Fibroblast of lung (primary cell): Measurements from ENCODE around the gene CCDC92.

Experiments
- EZH2 ChIP-seq: IDR thresholded peaks from 2 replicates; pipeline ENCODE4 v1.5.1; 2012; ENCODE audit warnings: low read length, control low read depth, mild to moderate bottlenecking; ENCODE audit errors: missing control alignments
- TF ChIP-seq, protein P1 (sequence below), 2 donors: IDR thresholded peaks in 1 of 2; conservative IDR thresholded peaks in 1 of 2; 1 replicate in 1 of 2; 2 replicates in 1 of 2; pipeline ENCODE4 v1.5.1; 2011 to 2012; ENCODE audit warnings: low read length in 2 of 2, control low read depth in 1 of 2, inconsistent platforms in 1 of 2, low read depth in 1 of 2, mild to moderate bottlenecking in 1 of 2

DNA sequence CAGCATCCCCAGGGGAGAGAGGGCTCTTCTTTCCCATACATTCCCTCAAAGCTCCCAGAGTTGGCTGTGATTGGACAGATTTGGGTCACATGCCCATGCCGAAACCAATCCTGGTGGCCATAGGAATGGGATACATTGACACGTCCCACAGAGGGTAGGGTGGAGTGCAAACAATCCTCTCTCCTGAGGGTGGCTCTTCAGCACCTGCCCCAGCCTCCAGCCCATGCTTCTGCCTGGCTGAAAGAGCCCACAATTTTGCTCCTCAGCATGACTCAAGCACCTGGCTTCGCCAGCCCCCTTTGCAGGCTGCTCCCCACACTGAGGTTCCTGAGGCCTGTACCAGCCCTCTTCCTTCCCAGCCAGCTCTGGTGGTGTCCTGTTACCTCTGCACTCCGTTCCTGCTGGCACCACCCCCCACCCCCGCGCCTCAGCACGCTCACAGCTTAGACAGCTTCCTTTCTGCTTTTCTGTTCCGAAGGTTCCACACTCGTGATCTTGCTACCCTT is 71.7 kb downstream of the CCDC92 start:
- TF ChIP-seq, protein P1, sequence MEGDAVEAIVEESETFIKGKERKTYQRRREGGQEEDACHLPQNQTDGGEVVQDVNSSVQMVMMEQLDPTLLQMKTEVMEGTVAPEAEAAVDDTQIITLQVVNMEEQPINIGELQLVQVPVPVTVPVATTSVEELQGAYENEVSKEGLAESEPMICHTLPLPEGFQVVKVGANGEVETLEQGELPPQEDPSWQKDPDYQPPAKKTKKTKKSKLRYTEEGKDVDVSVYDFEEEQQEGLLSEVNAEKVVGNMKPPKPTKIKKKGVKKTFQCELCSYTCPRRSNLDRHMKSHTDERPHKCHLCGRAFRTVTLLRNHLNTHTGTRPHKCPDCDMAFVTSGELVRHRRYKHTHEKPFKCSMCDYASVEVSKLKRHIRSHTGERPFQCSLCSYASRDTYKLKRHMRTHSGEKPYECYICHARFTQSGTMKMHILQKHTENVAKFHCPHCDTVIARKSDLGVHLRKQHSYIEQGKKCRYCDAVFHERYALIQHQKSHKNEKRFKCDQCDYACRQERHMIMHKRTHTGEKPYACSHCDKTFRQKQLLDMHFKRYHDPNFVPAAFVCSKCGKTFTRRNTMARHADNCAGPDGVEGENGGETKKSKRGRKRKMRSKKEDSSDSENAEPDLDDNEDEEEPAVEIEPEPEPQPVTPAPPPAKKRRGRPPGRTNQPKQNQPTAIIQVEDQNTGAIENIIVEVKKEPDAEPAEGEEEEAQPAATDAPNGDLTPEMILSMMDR (conservative IDR thresholded peaks at IDR 0.05 in 1 of 2, IDR thresholded peaks at IDR 0.05 in 1 of 2; ENCODE audit: low read depth in 1 of 2, low read length in 2 of 2) = no peak
- TF ChIP-seq EZH2 = no peak
